ENCODE data around the gene TTLL13. TPM values are rescaled to one million over a fixed set of nuclear protein-coding genes. Genes with fewer than 3 reads are reported as not detected.
A peak's percentile ranks its signal among the peaks of the same experiment; 100 is the strongest.

TTLL13 gene
- total and polyA plus RNA-seq, 9 of the 15 experiments (the other 6 are each of a cell fraction or from before 2014, with no cell fraction given) = 0.05 to 0.24 (median 0.11) TPM; not detected in 1

DNA sequence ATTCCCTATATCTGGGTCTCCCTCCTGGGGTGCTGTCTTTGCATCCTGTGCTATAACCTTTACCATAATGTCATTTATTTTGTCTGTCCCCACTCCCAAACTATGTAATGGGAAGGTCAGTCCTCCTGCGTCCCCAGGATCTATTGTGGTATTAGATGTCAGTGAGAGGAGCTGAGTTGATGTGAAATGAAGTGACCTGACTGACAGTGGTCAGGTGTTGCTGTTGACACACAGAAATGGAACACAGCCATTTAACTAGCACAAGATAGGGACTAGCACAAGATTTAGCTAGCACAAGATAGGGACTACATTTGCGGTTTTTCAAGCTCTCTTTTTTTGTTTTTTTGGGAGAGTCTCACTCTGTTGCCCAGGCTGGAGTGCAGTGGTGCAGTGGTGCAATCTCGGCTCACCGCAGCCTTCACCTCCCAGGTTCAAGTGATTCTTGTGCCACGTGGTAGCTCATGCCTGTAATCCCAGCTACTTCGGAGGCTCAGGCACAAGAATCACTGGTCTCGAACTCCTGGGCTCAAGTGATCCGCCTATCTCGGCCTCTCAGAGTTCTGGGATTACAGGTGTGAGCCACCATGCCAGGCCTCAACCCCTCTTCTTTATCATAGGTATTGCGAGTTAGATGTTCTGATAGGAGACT lies 21.3 kb downstream of the TTLL13 start (continued):
- no peak for TF ChIP-seq NEUROD1 (IDR thresholded peaks at IDR 0.05; ENCODE audit: borderline replicate concordance, low read depth, low read length, partially characterized antibody)
- no peak for TF ChIP-seq NFIX (CRISPR knock-in tag; IDR thresholded peaks at IDR 0.05; ENCODE audit: low read depth)
- no peak for TF ChIP-seq TCF7L2 (IDR thresholded peaks at IDR 0.05; ENCODE audit: low read depth, low read length)
- no peak for TF ChIP-seq MBD2 (IDR thresholded peaks at IDR 0.05; ENCODE audit: borderline replicate concordance, low read depth)
- no peak for TF ChIP-seq ZNF274 (IDR thresholded peaks at IDR 0.05; ENCODE audit: borderline replicate concordance, low read depth, low read length)

GRCh38 chr15:90271459-90272166 lies 22.3 kb downstream of the TTLL13 start:
- Histone ChIP-seq H3K9ac (ENCODE audit: insufficient read depth in 1 of 2, low read depth in 2 of 2, low read length in 2 of 2) (no peak overlapping the region), H2AFZ (ENCODE audit: low read depth, low read length) (no peak overlapping the region), H3K4me3 (no peak overlapping the region), H4K20me1 (replicated peaks; ENCODE audit: control insufficient read depth, insufficient read depth, low read length) (no peaks in the 10 kb centered on the region; the same call in 1 of the 2 replicates), H3K4me2 (ENCODE audit: insufficient read depth, low read length) (no peak overlapping the region), H3K27ac (ENCODE audit: extremely low read depth, low read depth, low read length) (no peak overlapping the region), H3K36me3 (ENCODE audit: control insufficient read depth, insufficient read depth, low read length) (peaks cover 61% of the 10 kb centered on the region), H3K79me2 (ENCODE audit: control insufficient read depth, insufficient read depth, low read length) (peaks cover 59% of the 10 kb centered on the region), H3K9me1 (ENCODE audit: control insufficient read depth, insufficient read depth, low read length) (no peaks in the 10 kb centered on the region), H3K9me3 (replicated peaks; ENCODE audit: control insufficient read depth, insufficient read depth, low read depth, low read length) (no peaks in the 10 kb centered on the region), H3K27me3 (ENCODE audit: control insufficient read depth in 2 of 2, insufficient read depth in 2 of 2, low read length in 2 of 2) (no peaks in the 10 kb centered on the region), H3K4me1 (replicated peaks in 1 of 2; ENCODE audit: control insufficient read depth in 2 of 2, insufficient read depth in 2 of 2, low read length in 2 of 2) (peaks cover 7 to 8% of the 10 kb centered on the region in 2 experiments; a peak in 4 of 5 replicates)
- TSS peak; percentile 11 for BruUV-seq (replicated peaks)
- TF ChIP-seq ETV6 (IDR thresholded peaks at IDR 0.05; ENCODE audit: borderline replicate concordance in 1 of 2, low read depth in 2 of 2, low read length in 1 of 2) = no peak
- TF ChIP-seq ETV6 (CRISPR knock-in tag; IDR thresholded peaks at IDR 0.05; ENCODE audit: borderline replicate concordance) = no peak
- intact Hi-C loops (cut with micrococcal nuclease) (no loop called here), in situ Hi-C loops (cut with MboI) (no loop called here)
- POLR2A ChIA-PET = interaction anchor here (0.5 to 1.1 kb wide), 3 partner anchors 18 to 37 kb away, joined by 3 to 5 read pairs (median 3); no protein-coding TSS in a partner anchor
- ATAC-seq = no peak
- CTCF ChIA-PET (ENCODE audit: low intra/inter-chr PET ratio) = no interaction called here
- FAIRE-seq = no peak
- DNase-seq (ENCODE audit: extremely low read depth in 1 of 4, low spot score in 3 of 4) = no peak
- WGBS (ENCODE audit: insufficient coverage, low coverage, missing lambda C conversion rate) = 84% methylated on average over 7 of the region's 7 CpGs

Measured in K562 (cell line).